Naive thymus-derived CD8-positive, alpha-beta T cell (primary cell): ENCODE results near the gene RALY. TPM values are rescaled to one million over a fixed set of nuclear protein-coding genes. Genes with fewer than 3 reads are reported as not detected.

Source experiments
- ATAC-seq, 2 donors: fragments of 150-1000 bp; cut with Tn5 transposase in 1 of 2; sonication (Bioruptor Pico), chemical (Tn5 transposase) in 1 of 2; 1 replicate in 1 of 2; 2 replicates in 1 of 2; pipeline ENCODE4 v1.10.0; 2021; ENCODE audit warnings: mild to moderate bottlenecking in 2 of 2, moderate library complexity in 2 of 2
- POLR2A ChIA-PET: fragments of 350-600 bp; sonication (Branson Sonifier 250); formaldehyde crosslinking; loops from one replicate; lab custom pipeline; 2021; ENCODE audit warnings: antibody characterized with exemption; lab: Charles Lee
- DNase-seq, 10 donors: peaks; one replicate each; pipeline versions ENCODE4 v3.0.0 to v3.0.0-alpha.2; 2020 to 2022
- H3K27ac Mint-ChIP-seq, 10 donors: one replicate each; pipeline ENCODE4 v1.8.0; 2020 to 2022; ENCODE audit warnings: mild to moderate bottlenecking in 10 of 10, mixed read lengths in 10 of 10, moderate library complexity in 4 of 10, inconsistent platforms in 1 of 10
- H3K27me3 Mint-ChIP-seq, 5 donors: one replicate each; pipeline ENCODE4 v1.8.0; 2021 to 2022; ENCODE audit warnings: mixed read lengths in 5 of 5
- H3K36me3 Mint-ChIP-seq, 3 donors: one replicate each; pipeline ENCODE4 v1.8.0; 2020 to 2022; ENCODE audit warnings: mixed read lengths in 3 of 3, mild to moderate bottlenecking in 2 of 3, inconsistent platforms in 1 of 3
- H3K4me1 Mint-ChIP-seq, 4 donors: one replicate each; pipeline ENCODE4 v1.8.0; 2021 to 2022; ENCODE audit warnings: mixed read lengths in 4 of 4
- H3K4me3 Mint-ChIP-seq, 10 donors: one replicate each; pipeline ENCODE4 v1.8.0; 2020 to 2022; ENCODE audit warnings: mild to moderate bottlenecking in 10 of 10, mixed read lengths in 10 of 10, moderate library complexity in 6 of 10, inconsistent platforms in 1 of 10
- H3K9me3 Mint-ChIP-seq, 9 donors: one replicate each; pipeline ENCODE4 v1.8.0; 2020 to 2022; ENCODE audit warnings: mixed read lengths in 9 of 9, mild to moderate bottlenecking in 3 of 9, inconsistent platforms in 1 of 9, moderate library complexity in 1 of 9
- polyA plus RNA-seq, 3 donors: library from polyadenylated mRNA; unstranded; fragments of 300-500 nt; fragmentation: Illumina TruSeq; gene quantifications; one replicate each; pipeline ENCODE4 v1.2.3, GENCODE V29; 2021
- total RNA-seq, 8 experiments: library from RNA in 2 of 8; stranded (reverse) in 2 of 8; gene quantifications; one replicate each; pipeline ENCODE4 v1.2.3 and lab custom pipeline; 2021 to 2026

The RALY gene
- total and polyA plus RNA-seq, 5 experiments from 2014 or later = 105 to 211 (median 175) TPM

GRCh38 chr20:33991502-33991901 is 2.2 kb upstream of the RALY start:
- peaks cover 12 to 52% (median 49%) of the 10 kb centered on the region in 4 donors for H3K4me1 Mint-ChIP-seq

DNA sequence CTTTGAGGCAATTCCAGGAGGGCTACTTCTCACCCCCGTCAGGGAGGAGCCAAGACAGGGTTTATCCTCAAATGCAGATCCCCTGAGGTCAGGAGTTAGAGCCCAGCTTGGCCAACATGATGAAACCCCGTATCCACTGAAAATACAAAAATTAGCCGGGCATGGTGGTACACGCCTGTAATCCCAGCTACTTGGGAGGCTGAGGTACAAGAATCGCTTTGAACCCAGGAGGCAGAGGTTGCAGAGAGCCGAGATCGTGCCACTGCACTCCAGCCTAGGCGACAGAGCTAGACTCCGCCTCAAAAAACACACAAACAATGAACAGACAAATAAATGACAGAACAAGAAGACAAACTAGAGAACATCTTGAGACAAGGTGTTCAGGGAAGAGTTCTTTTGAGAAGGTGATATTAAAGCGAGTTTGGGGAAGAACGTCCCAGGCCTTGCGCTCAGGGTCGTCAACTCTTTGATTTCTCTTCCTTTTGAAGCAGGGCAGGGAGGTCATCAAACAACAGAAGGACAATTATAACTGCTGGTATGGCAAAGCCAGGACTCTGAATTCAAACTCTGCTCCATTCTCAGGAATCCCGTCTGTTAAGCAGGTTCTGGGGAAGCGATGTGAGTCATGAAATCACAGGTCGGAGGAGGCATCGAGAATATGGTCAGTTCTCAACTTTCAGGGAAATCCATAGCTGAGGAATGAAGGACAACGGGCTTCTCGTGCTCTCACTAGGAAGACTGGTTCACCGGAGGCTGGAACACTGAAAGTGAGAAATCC is 1.4 kb upstream of the RALY start:
- Mint-ChIP-seq H3K27me3 (no peaks in the 10 kb centered on the region), H3K27ac (peak overlapping the region; percentile 95 to 99 (median 99)), H3K4me3 (peak overlapping the region; percentile 96 to 100 (median 98)), H3K4me1 (peaks cover 18 to 60% (median 57%) of the 10 kb centered on the region in 4 donors), H3K36me3 (peaks cover 0 to 6% (median 0%) of the 10 kb centered on the region in 3 donors), H3K9me3 (peaks cover 0 to 4% (median 0%) of the 10 kb centered on the region in 9 donors)
- POLR2A ChIA-PET = interaction anchor here (0.6 to 3.4 kb wide), 14 partner anchors 10 to 523 kb away, joined by 3 to 46 read pairs (median 7); partner anchors contain the start of genes CBFA2T2, CHMP4B, DYNLRB1 and EIF2S2
- no peak for ATAC-seq
- peak in 1 of 10 donors; percentile 7 for DNase-seq

More at GRCh38 chr20:33991502-33991901, 2.2 kb upstream of the RALY start:
- ATAC-seq (no peak), DNase-seq (no peak)
- Mint-ChIP-seq H3K27ac (peak overlapping the region in 8 of 10 donors; percentile 40 to 95 (median 58)), H3K36me3 (no peaks in the 10 kb centered on the region), H3K27me3 (no peaks in the 10 kb centered on the region), H3K9me3 (peaks cover 0 to 4% (median 0%) of the 10 kb centered on the region in 9 donors), H3K4me3 (peak overlapping the region; percentile 96 to 100 (median 98))
- POLR2A ChIA-PET = interaction anchor here (1.0 kb wide), 1 partner anchor 20 kb away, joined by 7 read pairs; no protein-coding TSS in a partner anchor

GRCh38 chr20:33992923-33993575 is 662 bp upstream of the RALY start:
- ATAC-seq = peak; percentile 77 to 80
- peak overlapping the region; percentile 95 to 99 (median 99) for H3K27ac Mint-ChIP-seq
- POLR2A ChIA-PET = interaction anchor here (0.6 to 3.4 kb wide), 29 partner anchors 8 to 1961 kb away, joined by 3 to 46 read pairs (median 4); partner anchors contain the start of genes ACTL10, CBFA2T2, CHMP4B and DYNLRB1
- H3K9me3 Mint-ChIP-seq = peaks cover 0 to 4% (median 0%) of the 10 kb centered on the region in 9 donors
- H3K27me3 Mint-ChIP-seq = no peaks in the 10 kb centered on the region
- H3K4me1 Mint-ChIP-seq = peaks cover 25 to 68% (median 64%) of the 10 kb centered on the region in 4 donors
- H3K4me3 Mint-ChIP-seq = peak overlapping the region; percentile 96 to 100 (median 98)
- peaks cover 0 to 12% (median 0%) of the 10 kb centered on the region in 3 donors for H3K36me3 Mint-ChIP-seq
- DNase-seq = peak; percentile 98 to 100 (median 99)

DNA sequence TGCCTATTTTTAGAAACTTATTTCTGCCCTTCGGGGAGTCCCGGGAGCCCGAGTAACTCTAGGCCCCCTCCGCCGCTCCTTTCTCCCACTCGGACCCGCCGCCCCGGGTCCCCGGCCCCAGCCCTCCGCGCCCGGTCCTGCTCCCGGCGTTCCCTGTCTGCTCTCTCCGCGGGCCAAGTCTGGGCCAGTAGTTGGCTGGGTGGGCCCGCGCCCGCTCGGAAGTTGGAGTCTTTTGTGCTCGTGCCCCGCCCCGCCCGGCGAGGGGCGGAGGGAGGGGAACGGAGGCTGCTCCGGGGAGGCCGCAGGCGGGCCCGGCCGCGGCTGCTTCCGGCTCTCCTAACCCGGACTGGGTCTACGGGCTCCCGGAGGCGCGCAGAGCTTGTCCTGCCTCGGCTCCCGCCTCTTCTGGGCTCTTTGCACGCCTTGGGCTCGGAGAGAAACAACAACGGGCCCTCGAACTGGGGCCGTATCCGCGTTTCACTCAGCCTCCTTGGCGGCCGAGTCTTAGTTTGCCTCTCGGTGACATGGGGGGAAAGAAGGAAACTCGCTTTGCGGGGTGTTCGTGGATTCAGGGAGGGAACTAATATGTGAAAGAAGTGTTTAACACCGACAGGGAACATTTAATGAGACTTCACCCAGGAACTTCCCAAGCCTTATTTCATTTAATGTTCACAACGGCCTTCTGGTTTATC is 657 bp downstream of the RALY start:
- H3K27me3 Mint-ChIP-seq = no peaks in the 10 kb centered on the region
- peaks cover 0 to 12% (median 0%) of the 10 kb centered on the region in 3 donors for H3K36me3 Mint-ChIP-seq
- POLR2A ChIA-PET = interaction anchor here (0.7 to 3.4 kb wide), 15 partner anchors 14 to 1960 kb away, joined by 3 to 46 read pairs (median 6); partner anchors contain the start of genes ACTL10, CBFA2T2, CHMP4B and DYNLRB1
- ATAC-seq (peak; percentile 26 to 41), DNase-seq (peak; percentile 67 to 87 (median 76))
- peak overlapping the region; percentile 93 to 98 (median 96) for H3K4me3 Mint-ChIP-seq
- peaks cover 0 to 4% (median 0%) of the 10 kb centered on the region in 9 donors for H3K9me3 Mint-ChIP-seq
- H3K4me1 Mint-ChIP-seq = peaks cover 37 to 81% (median 75%) of the 10 kb centered on the region in 4 donors
- H3K27ac Mint-ChIP-seq = peak overlapping the region; percentile 86 to 99 (median 96)

DNA sequence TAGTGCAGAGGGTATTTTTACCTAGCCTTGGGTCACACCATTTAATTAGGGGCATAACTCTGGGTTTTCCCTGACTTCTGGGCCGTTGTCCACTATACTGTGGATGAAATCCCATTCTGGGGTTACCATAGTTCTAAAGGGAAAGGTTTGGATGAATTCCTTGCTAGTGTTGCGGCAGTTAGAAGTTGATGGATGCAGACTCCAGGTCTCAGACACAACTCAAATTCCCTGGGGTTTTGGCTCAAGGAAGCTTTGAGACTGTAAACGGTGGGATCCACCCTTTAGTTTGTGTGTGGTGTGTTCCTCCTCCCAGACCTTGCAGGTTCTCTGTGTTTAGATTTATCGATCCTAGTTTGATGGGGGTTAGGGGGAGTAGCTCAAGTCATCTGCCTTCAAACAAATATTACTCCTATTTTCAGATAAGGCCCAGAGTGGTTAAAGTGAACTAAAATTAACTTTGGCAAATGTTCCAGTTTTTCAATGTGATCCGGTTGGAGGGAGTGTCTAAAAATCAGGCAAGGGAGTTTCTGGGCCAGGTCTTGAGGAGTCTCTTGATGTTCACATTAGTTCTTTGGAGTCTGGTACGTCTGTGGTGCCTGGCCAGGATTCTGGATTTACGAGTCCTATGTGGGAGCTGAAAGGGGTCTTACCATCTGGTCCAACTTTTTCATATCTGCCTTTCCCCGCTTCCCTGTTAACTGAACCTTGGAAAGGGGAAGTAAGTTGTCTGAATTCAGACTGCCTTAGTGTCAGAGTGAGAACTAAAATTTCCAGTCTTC is 1.5 kb downstream of the RALY start:
- H3K4me1 Mint-ChIP-seq = peaks cover 44 to 84% (median 79%) of the 10 kb centered on the region in 4 donors
- DNase-seq (no peak), ATAC-seq (no peak)
- H3K27ac Mint-ChIP-seq = peak overlapping the region; percentile 21 to 99 (median 96)
- H3K4me3 Mint-ChIP-seq = peak overlapping the region; percentile 93 to 98 (median 96)
- POLR2A ChIA-PET = interaction anchor here (0.6 to 3.4 kb wide), 6 partner anchors 14 to 263 kb away, joined by 3 to 46 read pairs (median 9); partner anchors contain the start of genes EIF2S2 and ZNF341
- no peaks in the 10 kb centered on the region for H3K27me3 Mint-ChIP-seq
- peaks cover 0 to 12% (median 0%) of the 10 kb centered on the region in 3 donors for H3K36me3 Mint-ChIP-seq
- no peaks in the 10 kb centered on the region for H3K9me3 Mint-ChIP-seq

GRCh38 chr20:33999025-33999649 is 5.4 kb downstream of the RALY start:
- POLR2A ChIA-PET = interaction anchor here (0.6 kb wide), 2 partner anchors 27 to 336 kb away, joined by 4 to 5 read pairs; no protein-coding TSS in a partner anchor
- ATAC-seq (no peak), DNase-seq (no peak)
- peak overlapping the region in 8 of 10 donors; percentile 7 to 81 (median 38) for H3K4me3 Mint-ChIP-seq
- H3K27ac Mint-ChIP-seq = peak overlapping the region in 6 of 10 donors; percentile 17 to 57 (median 35)
- H3K27me3 Mint-ChIP-seq = no peaks in the 10 kb centered on the region
- H3K36me3 Mint-ChIP-seq = peaks cover 0 to 28% (median 0%) of the 10 kb centered on the region in 3 donors
- no peaks in the 10 kb centered on the region for H3K9me3 Mint-ChIP-seq
- peaks cover 66 to 93% (median 90%) of the 10 kb centered on the region in 4 donors for H3K4me1 Mint-ChIP-seq

- ATAC-seq = peak in 1 of 2 donors; percentile 37
- no peak for DNase-seq
- Mint-ChIP-seq H3K9me3 (no peaks in the 10 kb centered on the region), H3K27me3 (no peaks in the 10 kb centered on the region), H3K4me1 (peaks cover 68 to 100% (median 93%) of the 10 kb centered on the region in 4 donors), H3K36me3 (peaks cover 0 to 31% (median 2%) of the 10 kb centered on the region in 3 donors), H3K4me3 (peak overlapping the region in 3 of 10 donors; percentile 37 to 52 (median 48)), H3K27ac (peak overlapping the region in 1 of 10 donors; percentile 77)
- POLR2A ChIA-PET = no interaction called here
Observed at GRCh38 chr20:34001378-34001777, 7.7 kb downstream of the RALY start.

DNA sequence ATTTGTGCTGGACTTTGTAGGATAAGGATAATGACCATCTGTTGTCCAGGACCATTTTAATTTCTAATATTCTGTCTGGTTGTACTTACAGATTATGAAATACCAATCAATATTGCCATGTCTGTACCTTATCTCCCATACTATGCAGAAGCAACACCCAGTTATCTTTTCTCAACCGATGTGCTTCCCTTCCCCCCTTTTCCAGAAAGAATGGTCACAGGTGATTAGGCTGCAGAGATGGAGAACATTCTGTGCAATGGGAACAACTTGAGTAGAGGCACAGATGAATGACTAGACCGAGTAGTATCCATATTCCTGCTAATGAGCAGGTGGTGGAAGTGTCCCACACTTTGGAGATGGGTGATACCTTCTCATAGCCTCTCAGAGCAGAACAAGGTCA is 10.5 kb downstream of the RALY start:
- H3K36me3 Mint-ChIP-seq = peaks cover 0 to 28% (median 2%) of the 10 kb centered on the region in 3 donors
- DNase-seq (no peak), ATAC-seq (no peak)
- H3K27ac Mint-ChIP-seq = peak overlapping the region in 4 of 10 donors; percentile 2 to 26 (median 24)
- H3K27me3 Mint-ChIP-seq = no peaks in the 10 kb centered on the region
- H3K4me3 Mint-ChIP-seq = peak overlapping the region in 3 of 10 donors; percentile 9 to 49 (median 31)
- H3K9me3 Mint-ChIP-seq = no peaks in the 10 kb centered on the region
- POLR2A ChIA-PET = interaction anchor here (0.6 kb wide), 1 partner anchor 346 kb away, joined by 4 read pairs; no protein-coding TSS in a partner anchor
- H3K4me1 Mint-ChIP-seq = peaks cover 61 to 96% (median 92%) of the 10 kb centered on the region in 4 donors

DNA sequence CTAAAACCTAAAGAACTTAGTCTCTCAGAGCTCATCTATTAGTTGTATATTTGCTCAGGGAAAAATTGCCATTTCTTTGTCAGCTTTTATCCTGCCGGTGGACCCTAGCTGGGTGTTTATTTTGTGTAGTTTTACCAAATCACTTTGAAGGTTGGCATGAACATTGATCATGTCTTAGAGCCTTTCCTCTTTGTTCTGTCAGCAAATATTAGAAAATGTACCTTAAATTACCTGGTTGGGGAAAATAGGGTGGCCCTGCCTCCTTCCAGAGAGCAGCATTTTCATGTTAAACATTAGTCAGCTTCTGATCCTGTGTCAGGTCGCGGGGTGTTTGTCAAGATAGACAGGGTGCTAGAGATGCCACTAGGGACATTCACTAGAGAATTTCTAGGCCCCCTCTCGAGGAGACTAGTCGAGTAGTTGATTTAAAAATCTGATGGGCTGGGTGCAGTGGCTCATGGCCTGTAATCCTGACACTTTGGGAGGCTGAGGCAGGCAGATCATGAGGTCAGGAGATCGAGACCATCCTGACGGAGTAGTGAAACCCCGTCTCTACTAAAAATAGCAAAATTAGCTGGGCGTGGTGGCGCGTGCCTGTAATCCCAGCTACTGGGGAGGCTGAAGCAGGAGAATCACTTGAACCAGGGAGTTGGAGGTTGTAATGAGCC is 11.2 kb downstream of the RALY start:
- peaks cover 0 to 28% (median 2%) of the 10 kb centered on the region in 3 donors for H3K36me3 Mint-ChIP-seq
- POLR2A ChIA-PET = interaction anchor here (0.6 kb wide), 1 partner anchor 346 kb away, joined by 4 read pairs; no protein-coding TSS in a partner anchor
- peak overlapping the region in 5 of 10 donors; percentile 21 to 81 (median 52) for H3K27ac Mint-ChIP-seq
- no peak for DNase-seq
- peaks cover 60 to 96% (median 92%) of the 10 kb centered on the region in 4 donors for H3K4me1 Mint-ChIP-seq
- H3K4me3 Mint-ChIP-seq = peak overlapping the region in 6 of 10 donors; percentile 14 to 49 (median 21)
- H3K27me3 Mint-ChIP-seq = no peaks in the 10 kb centered on the region
- no peaks in the 10 kb centered on the region for H3K9me3 Mint-ChIP-seq
- no peak for ATAC-seq

GRCh38 chr20:34006619-34007018 is 12.9 kb downstream of the RALY start:
- Mint-ChIP-seq H3K27ac (peak overlapping the region in 2 of 10 donors; percentile 21 to 26), H3K4me3 (peak overlapping the region in 5 of 10 donors; percentile 3 to 45 (median 24)), H3K9me3 (no peaks in the 10 kb centered on the region), H3K27me3 (no peaks in the 10 kb centered on the region), H3K4me1 (peaks cover 60 to 96% (median 92%) of the 10 kb centered on the region in 4 donors), H3K36me3 (peaks cover 0 to 28% (median 2%) of the 10 kb centered on the region in 3 donors)
- POLR2A ChIA-PET = no interaction called here
- DNase-seq (no peak), ATAC-seq (no peak)
